Thyroid gland (tissue), 4 donors: ENCODE data around the gene LAMP2. TPM values are rescaled to one million over a fixed set of nuclear protein-coding genes. Genes with fewer than 3 reads are reported as not detected.

Source experiments
- DNase-seq, 2 donors: peaks; one replicate each; pipeline ENCODE4 v3.0.0-alpha.2; 2019
- H3K27ac ChIP-seq, 3 donors: fragments of 200-600 bp; sonication (generic); 1 replicate in 2 of 3; 2 replicates in 1 of 3; pipeline ENCODE4 v1.5.1; 2016 to 2019; ENCODE audit warnings: mild to moderate bottlenecking in 1 of 3, moderate library complexity in 1 of 3
- H3K27me3 ChIP-seq: fragments of 200-600 bp; sonication (generic); one replicate; pipeline ENCODE4 v1.5.1; 2019
- H3K36me3 ChIP-seq, 2 donors: fragments of 200-600 bp; sonication (generic); one replicate each; pipeline ENCODE4 v1.5.1; 2016 to 2019
- H3K4me1 ChIP-seq, 2 donors: fragments of 200-600 bp; sonication (generic); one replicate each; pipeline ENCODE4 v1.5.1; 2017 to 2019
- H3K4me3 ChIP-seq, 3 donors: fragments of 200-600 bp; sonication (generic); replicated peaks in 1 of 3; 1 replicate in 2 of 3; 2 replicates in 1 of 3; pipeline ENCODE4 v1.5.1; 2016; ENCODE audit warnings: mild to moderate bottlenecking in 1 of 3
- H3K9me3 ChIP-seq: fragments of 200-600 bp; sonication (generic); one replicate; pipeline ENCODE4 v1.5.1; 2017
- CTCF ChIP-seq, 6 experiments: fragments of 200-600 bp in 3 of 6; fragments of 450-650 bp in 3 of 6; sonication (generic) in 3 of 6; IDR thresholded peaks; one replicate each; pipeline ENCODE4 v1.5.1; 2016 to 2019; ENCODE audit warnings: antibody characterized with exemption in 6 of 6, mild to moderate bottlenecking in 2 of 6, inconsistent platforms in 1 of 6, moderate library complexity in 1 of 6
- POLR2A ChIP-seq, 2 donors: fragments of 450-650 bp; IDR thresholded peaks; one replicate each; pipeline ENCODE4 v1.6.1; 2017; ENCODE audit warnings: antibody characterized with exemption in 2 of 2, mild to moderate bottlenecking in 2 of 2, moderate library complexity in 1 of 2
- WGBS, 2 donors: methylation state at CpG; one replicate each; pipeline ENCODE4 v1.1.5; 2017; 5-methylcytosine and 5-hydroxymethylcytosine counted together
- intact Hi-C: fragments of 100-400 bp; cut with DNase I; formaldehyde crosslinking; loops from one replicate; pipeline ENCODE4 v1.15.1; 2023
- total RNA-seq, 4 donors: library from RNA; depleted of rRNA; stranded (reverse); fragments of >200 nt; gene quantifications; one replicate each; pipeline ENCODE4 v1.2.3, GENCODE V29; 2016

The LAMP2 gene
- total RNA-seq = 100 to 1,000 TPM; 189 to 225 (median 205) TPM

GRCh38 chrX:120468825-120469525 is at the start of gene LAMP2:
LAMP2 (minus strand) TSS chrX:120469296; CDS start chrX:120469169, 127 bp downstream.
- TF ChIP-seq POLR2A (IDR thresholded peaks at IDR 0.05) (peak in 1 of 2 donors; percentile 86), CTCF (IDR thresholded peaks at IDR 0.05) (no peak)
- no peaks in the 10 kb centered on the region for H3K9me3 ChIP-seq
- H3K4me1 ChIP-seq = peaks cover 0 to 5% of the 10 kb centered on the region in 2 donors
- peak within 1 kb of the TSS; percentile 26 to 56 (median 45) for H3K4me3 ChIP-seq
- WGBS, 2 donors = 0 to 1% methylated on average over 25 to 30 of the region's 50 CpGs
- H3K27ac ChIP-seq = peak within 1 kb of the TSS; percentile 86 to 95 (median 90)
- intact Hi-C loops = no loop called here
- peak; percentile 90 to 92 for DNase-seq
- H3K36me3 ChIP-seq = no peaks in the 10 kb centered on the region
- H3K27me3 ChIP-seq = no peaks in the 10 kb centered on the region

DNA sequence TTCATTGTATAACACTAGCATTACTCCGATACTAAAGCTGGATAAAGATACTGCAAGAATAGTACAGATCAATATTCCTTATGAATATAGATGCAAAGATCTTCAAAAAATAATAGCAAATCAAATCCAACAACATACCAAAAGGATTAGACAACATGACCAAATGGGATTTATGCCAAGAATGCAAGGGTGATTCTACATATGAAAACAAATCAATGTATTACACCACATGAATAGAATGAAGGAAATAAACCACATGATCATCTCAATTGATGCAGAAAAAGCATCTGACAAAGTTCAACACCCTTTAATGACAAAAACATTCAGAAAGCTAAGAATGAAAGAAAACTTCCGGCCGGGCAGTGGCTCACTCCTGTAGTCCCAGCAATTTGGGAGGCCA is 48.8 kb upstream of the LAMP2 start:
- Histone ChIP-seq H3K36me3 (no peaks in the 10 kb centered on the region), H3K4me1 (no peaks in the 10 kb centered on the region), H3K9me3 (no peaks in the 10 kb centered on the region), H3K27ac (no peak overlapping the region), H3K4me3 (no peak overlapping the region), H3K27me3 (no peaks in the 10 kb centered on the region)
- intact Hi-C loops = no loop called here
- TF ChIP-seq CTCF (IDR thresholded peaks at IDR 0.05) (no peak), POLR2A (IDR thresholded peaks at IDR 0.05) (no peak)
- no peak for DNase-seq
- 92 to 98% methylated on average over 3 of the region's 3 CpGs for WGBS, 2 donors

DNA sequence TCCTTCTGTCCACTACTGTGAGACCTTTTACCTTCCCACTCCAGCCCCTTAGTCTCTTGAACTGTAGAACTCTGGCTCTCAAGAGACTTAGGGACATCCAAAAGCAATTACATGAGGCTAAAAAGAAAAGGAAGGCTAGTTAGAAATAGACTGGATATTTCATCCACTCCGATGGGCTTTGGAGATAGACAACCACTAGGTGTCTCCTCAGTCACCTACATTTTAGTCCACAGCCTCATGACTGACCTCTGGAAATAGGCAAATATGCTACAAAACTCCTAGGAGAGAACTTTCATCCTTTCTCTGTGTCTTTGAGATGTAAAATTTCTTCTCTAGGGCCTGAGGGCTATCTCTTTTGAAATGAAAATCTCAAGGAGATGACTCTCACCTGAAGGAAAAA is 45.1 kb upstream of the LAMP2 start:
- Histone ChIP-seq H3K27me3 (no peaks in the 10 kb centered on the region), H3K4me3 (no peak overlapping the region), H3K27ac (no peak overlapping the region), H3K4me1 (no peaks in the 10 kb centered on the region), H3K9me3 (no peaks in the 10 kb centered on the region), H3K36me3 (no peaks in the 10 kb centered on the region)
- no peak for TF ChIP-seq CTCF (IDR thresholded peaks at IDR 0.05)
- no peak for TF ChIP-seq POLR2A (IDR thresholded peaks at IDR 0.05)
- intact Hi-C loops = no loop called here
- DNase-seq = no peak
- 33 to 43% methylated on average over 1 of the region's 1 CpG for WGBS, 2 donors

DNA sequence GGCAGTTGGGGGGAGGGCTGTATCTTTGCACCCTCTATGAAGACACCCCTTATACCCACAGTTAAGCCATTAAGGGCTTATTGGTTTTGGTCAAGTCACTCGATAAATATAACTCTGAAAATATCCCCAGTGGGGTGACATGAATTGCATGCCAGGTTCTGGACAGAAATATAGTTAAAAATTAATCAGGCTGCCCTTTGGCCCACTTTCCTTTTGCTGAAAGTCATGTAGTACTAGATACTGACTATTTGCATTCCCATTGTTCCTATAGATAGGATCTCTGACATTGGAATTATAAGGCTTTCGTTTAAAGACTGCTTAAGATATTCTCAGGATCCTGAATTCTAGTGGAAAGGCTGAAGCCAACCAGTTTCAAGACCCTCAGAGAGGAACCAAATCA is 43.5 kb upstream of the LAMP2 start:
- no peaks in the 10 kb centered on the region for H3K27me3 ChIP-seq
- no peaks in the 10 kb centered on the region for H3K9me3 ChIP-seq
- no peak for TF ChIP-seq CTCF (IDR thresholded peaks at IDR 0.05)
- no peak overlapping the region for H3K27ac ChIP-seq
- H3K36me3 ChIP-seq = no peaks in the 10 kb centered on the region
- 70 to 81% methylated on average over 2 of the region's 2 CpGs for WGBS, 2 donors
- DNase-seq = no peak
- intact Hi-C loops = no loop called here
- no peaks in the 10 kb centered on the region for H3K4me1 ChIP-seq
- H3K4me3 ChIP-seq = no peak overlapping the region

DNA sequence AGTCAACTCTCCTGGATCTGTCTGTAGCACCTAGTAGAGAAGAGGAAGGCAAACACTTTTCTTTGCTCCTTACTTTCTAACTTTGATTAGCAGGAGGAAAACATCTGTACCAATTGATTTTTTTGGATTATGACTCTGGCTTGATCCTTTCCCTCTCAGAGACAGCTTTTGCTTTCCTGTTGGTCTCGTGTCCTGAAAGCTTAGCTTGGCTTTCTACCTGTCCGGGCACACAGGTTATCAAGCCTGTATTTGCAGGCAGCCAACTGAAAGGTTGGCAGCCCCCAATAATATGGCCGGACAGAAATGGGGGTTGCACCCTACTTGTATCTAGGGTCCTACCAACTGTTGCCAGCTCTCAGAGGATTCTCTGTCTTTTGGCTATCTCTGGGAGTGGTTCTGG is 43.1 kb upstream of the LAMP2 start:
- intact Hi-C loops = no loop called here
- no peaks in the 10 kb centered on the region for H3K9me3 ChIP-seq
- TF ChIP-seq CTCF (IDR thresholded peaks at IDR 0.05) = no peak
- TF ChIP-seq POLR2A (IDR thresholded peaks at IDR 0.05) = no peak
- no peaks in the 10 kb centered on the region for H3K4me1 ChIP-seq
- no peak for DNase-seq
- no peak overlapping the region for H3K4me3 ChIP-seq
- no peaks in the 10 kb centered on the region for H3K36me3 ChIP-seq
- 75 to 96% methylated on average over 2 to 3 of the region's 3 CpGs for WGBS, 2 donors
- H3K27ac ChIP-seq = no peak overlapping the region
- no peaks in the 10 kb centered on the region for H3K27me3 ChIP-seq
